Activated CD8-positive, alpha-beta T cell treated with anti-CD3 and anti-CD28 coated beads for 36 hours (primary cell): Measurements from ENCODE around the gene PRDM11. TPM values are rescaled to one million over a fixed set of nuclear protein-coding genes. Genes with fewer than 3 reads are reported as not detected.

Source experiments
- ATAC-seq: fragments of 200-7000 bp; cut with Tn5 transposase; one replicate; pipeline ENCODE4 v1.10.0; 2021; ENCODE audit warnings: mild to moderate bottlenecking, moderate library complexity
- CTCF ChIA-PET: fragments of 350-600 bp; sonication (Branson Sonifier 250); formaldehyde crosslinking; loops from one replicate; lab custom pipeline; 2021; ENCODE audit warnings: antibody characterized with exemption; lab: Charles Lee
- POLR2A ChIA-PET: fragments of 350-600 bp; sonication (Branson Sonifier 250); formaldehyde crosslinking; loops from one replicate; lab custom pipeline; 2021; ENCODE audit warnings: antibody characterized with exemption; lab: Charles Lee
- DNase-seq: peaks from one replicate; pipeline ENCODE4 v3.0.0-alpha.2; 2020
- H3K27ac Mint-ChIP-seq: one replicate; pipeline ENCODE4 v1.8.0; 2021; ENCODE audit warnings: mild to moderate bottlenecking, mixed read lengths
- H3K27me3 Mint-ChIP-seq: one replicate; pipeline ENCODE4 v1.8.0; 2021; ENCODE audit warnings: mixed read lengths
- H3K36me3 Mint-ChIP-seq: one replicate; pipeline ENCODE4 v1.8.0; 2021; ENCODE audit warnings: low read depth, mixed read lengths
- H3K4me1 Mint-ChIP-seq: one replicate; pipeline ENCODE4 v1.8.0; 2021; ENCODE audit warnings: low read depth, mixed read lengths
- H3K4me3 Mint-ChIP-seq: one replicate; pipeline ENCODE4 v1.8.0; 2021; ENCODE audit warnings: mild to moderate bottlenecking, moderate library complexity, mixed read lengths
- H3K9me3 Mint-ChIP-seq: one replicate; pipeline ENCODE4 v1.8.0; 2021; ENCODE audit warnings: mixed read lengths
- intact Hi-C: fragments of 100-400 bp; cut with micrococcal nuclease; formaldehyde crosslinking; loops from one replicate; pipeline ENCODE4 v1.10.0; 2022
- total RNA-seq, 2 experiments: library from RNA; stranded (reverse); gene quantifications; one replicate each; pipeline ENCODE4 v1.2.3, GENCODE V29; 2021
- TF ChIP-seq, protein P1 (sequence below): fragments of 200-600 bp; IDR thresholded peaks from one replicate; pipeline ENCODE4 v1.8.0; 2022; ENCODE audit warnings: antibody characterized with exemption, mild to moderate bottlenecking

Gene PRDM11
- total RNA-seq, 2 experiments from 2014 or later: 2.6 to 3.5 TPM

DNA sequence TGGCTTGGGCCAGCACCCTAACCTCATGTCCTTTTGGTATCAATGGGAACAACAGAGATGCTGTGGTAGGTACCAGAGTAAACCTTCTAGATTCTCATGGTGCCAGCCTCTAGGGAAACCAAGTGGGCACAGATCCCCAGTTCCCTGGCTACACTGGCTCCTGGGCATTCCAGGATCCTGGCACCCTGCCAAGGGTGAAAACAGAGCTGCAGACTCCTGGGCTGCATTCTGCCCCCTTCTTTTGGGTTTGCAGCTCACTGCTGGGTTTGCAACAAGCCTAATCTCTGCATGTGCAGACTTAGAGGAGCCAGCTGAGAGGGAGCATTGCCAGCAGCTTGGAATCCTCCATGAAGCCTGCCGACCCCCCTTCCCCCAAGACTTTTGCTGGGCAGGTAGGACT lies 30.6 kb downstream of the PRDM11 start:
- DNase-seq (no peak), ATAC-seq (no peak)
- Mint-ChIP-seq H3K4me3 (no peak overlapping the region), H3K9me3 (no peaks in the 10 kb centered on the region), H3K27ac (no peak overlapping the region), H3K36me3 (no peaks in the 10 kb centered on the region), H3K4me1 (peaks cover 3% of the 10 kb centered on the region), H3K27me3 (peaks cover 4% of the 10 kb centered on the region)
- TF ChIP-seq, protein P1, sequence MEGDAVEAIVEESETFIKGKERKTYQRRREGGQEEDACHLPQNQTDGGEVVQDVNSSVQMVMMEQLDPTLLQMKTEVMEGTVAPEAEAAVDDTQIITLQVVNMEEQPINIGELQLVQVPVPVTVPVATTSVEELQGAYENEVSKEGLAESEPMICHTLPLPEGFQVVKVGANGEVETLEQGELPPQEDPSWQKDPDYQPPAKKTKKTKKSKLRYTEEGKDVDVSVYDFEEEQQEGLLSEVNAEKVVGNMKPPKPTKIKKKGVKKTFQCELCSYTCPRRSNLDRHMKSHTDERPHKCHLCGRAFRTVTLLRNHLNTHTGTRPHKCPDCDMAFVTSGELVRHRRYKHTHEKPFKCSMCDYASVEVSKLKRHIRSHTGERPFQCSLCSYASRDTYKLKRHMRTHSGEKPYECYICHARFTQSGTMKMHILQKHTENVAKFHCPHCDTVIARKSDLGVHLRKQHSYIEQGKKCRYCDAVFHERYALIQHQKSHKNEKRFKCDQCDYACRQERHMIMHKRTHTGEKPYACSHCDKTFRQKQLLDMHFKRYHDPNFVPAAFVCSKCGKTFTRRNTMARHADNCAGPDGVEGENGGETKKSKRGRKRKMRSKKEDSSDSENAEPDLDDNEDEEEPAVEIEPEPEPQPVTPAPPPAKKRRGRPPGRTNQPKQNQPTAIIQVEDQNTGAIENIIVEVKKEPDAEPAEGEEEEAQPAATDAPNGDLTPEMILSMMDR: no peak
- intact Hi-C loops: no loop called here
- CTCF ChIA-PET: interaction anchor here (0.6 kb wide), 1 partner anchor 74 kb away, joined by 3 read pairs; no protein-coding TSS in a partner anchor
- POLR2A ChIA-PET: interaction anchor here (1.1 kb wide), 1 partner anchor 9 kb away, joined by 3 read pairs; no protein-coding TSS in a partner anchor

DNA sequence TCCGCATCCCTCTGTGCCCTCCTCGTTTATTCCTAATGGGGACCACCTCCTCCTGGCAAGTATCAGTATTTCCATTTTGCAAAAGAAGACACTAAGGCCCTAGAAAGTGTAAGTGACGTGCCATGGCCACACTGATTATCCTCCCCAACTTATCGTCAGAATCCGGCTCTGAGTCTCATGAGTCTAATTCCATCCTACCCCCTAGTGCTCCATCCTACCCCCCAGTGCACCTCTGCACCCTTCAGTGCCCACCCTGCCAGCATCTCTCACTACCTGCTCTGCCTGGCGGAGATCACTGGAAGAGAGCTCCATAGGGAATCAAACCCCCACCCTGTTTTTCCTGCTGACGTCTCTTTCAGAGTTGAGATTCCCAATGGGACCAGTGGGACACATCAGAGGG lies 31.8 kb downstream of the PRDM11 start:
- ATAC-seq (no peak), DNase-seq (no peak)
- Mint-ChIP-seq H3K27me3 (peaks cover 4% of the 10 kb centered on the region), H3K9me3 (no peaks in the 10 kb centered on the region), H3K27ac (no peak overlapping the region), H3K4me1 (peaks cover 3% of the 10 kb centered on the region), H3K4me3 (no peak overlapping the region), H3K36me3 (peaks cover 2% of the 10 kb centered on the region)
- TF ChIP-seq, protein P1: no peak
- POLR2A ChIA-PET: interaction anchor here (0.7 kb wide), 1 partner anchor 250 kb away, joined by 3 read pairs; no protein-coding TSS in a partner anchor
- CTCF ChIA-PET: no interaction called here
- intact Hi-C loops: no loop called here

DNA sequence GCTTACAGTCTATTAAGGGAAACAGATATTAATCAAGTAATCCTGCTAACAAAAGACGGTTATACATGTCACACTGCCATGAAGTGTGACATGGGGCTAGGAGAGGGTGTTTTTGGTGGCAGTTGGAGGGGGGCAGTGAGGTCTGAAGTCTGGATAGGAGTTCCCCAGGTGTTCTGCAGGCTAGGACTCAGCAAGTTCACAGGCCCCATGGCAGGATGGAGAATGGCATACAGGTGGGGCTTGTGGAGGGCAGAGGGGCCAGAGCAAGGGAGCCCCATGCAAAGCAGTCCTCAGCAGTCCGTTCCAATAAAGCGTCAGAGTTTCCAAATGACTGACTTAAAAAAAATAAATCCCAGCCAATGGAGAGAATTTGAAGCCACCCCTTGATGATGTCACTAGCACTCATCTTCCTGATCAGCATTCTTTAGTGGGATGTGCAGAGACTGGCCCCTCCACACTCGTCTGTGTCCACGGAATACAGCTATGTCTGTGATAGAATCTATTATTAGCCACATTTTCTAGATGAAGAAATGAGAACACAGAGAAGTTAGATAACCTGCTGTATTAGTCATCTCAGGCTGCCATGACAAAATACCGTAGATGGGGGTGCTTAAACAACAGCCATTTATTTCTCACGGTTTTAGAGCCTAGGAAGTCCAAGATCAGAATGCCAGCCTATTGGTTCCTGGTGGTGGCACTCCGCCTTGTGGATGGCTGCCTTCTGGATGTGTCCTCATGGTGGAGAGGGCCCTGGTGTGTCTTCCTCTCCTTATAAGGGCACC lies 32.6 kb downstream of the PRDM11 start:
- CTCF ChIA-PET: no interaction called here
- Mint-ChIP-seq H3K27me3 (peaks cover 4% of the 10 kb centered on the region), H3K36me3 (peaks cover 2% of the 10 kb centered on the region), H3K9me3 (no peaks in the 10 kb centered on the region), H3K4me3 (no peak overlapping the region), H3K4me1 (peaks cover 3% of the 10 kb centered on the region), H3K27ac (no peak overlapping the region)
- no peak for ATAC-seq
- no peak for DNase-seq
- TF ChIP-seq, protein P1: no peak
- POLR2A ChIA-PET: interaction anchor here (0.7 kb wide), 1 partner anchor 251 kb away, joined by 3 read pairs; no protein-coding TSS in a partner anchor
- intact Hi-C loops: no loop called here

DNA sequence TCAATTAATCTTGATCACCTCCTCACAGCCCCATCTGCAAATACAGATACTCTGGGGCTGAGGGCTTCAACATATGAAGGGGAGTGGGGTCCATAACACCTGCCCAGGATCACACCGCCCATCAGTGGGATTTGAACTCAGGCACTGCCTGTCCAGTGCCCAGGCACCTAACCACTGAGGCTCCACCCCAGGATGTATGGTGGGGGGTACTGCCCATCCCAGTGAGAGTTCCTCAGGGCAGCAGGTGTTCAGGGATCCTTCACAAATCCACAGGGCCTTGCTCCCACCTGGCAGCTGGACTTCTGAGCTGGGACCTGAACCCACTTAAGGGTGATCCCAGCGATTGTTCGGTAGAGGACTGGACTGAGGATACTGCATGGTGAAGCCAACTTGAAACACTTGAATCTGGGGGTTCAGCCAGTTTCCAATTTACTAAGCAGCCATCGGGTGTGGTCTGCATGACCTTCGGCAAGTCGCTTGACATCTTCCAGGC lies 33.3 kb downstream of the PRDM11 start:
- no peak for ATAC-seq
- intact Hi-C loops: no loop called here
- H3K9me3 Mint-ChIP-seq: no peaks in the 10 kb centered on the region
- ChIA-PET POLR2A (interaction anchor here (0.9 kb wide), 1 partner anchor 45 kb away, joined by 3 read pairs; no protein-coding TSS in a partner anchor), CTCF (no interaction called here)
- H3K27ac Mint-ChIP-seq: peak overlapping the region; percentile 64
- H3K36me3 Mint-ChIP-seq: peaks cover 2% of the 10 kb centered on the region
- TF ChIP-seq, protein P1: no peak
- H3K4me1 Mint-ChIP-seq: peaks cover 3% of the 10 kb centered on the region
- H3K4me3 Mint-ChIP-seq: peak overlapping the region; percentile 71
- no peak for DNase-seq
- peaks cover 4% of the 10 kb centered on the region for H3K27me3 Mint-ChIP-seq
